Liver (tissue), 9 donors: ENCODE results near the gene GPHN. TPM values are rescaled to one million over a fixed set of nuclear protein-coding genes. Genes with fewer than 3 reads are reported as not detected.

Source experiments
- DNase-seq: peaks from one replicate; pipeline ENCODE4 v3.0.0-alpha.2; 2017; ENCODE audit warnings: low spot score
- H3K27ac ChIP-seq, 2 donors: one replicate each; pipeline ENCODE4 v1.7.0; 2013; ENCODE audit warnings: inconsistent platforms in 2 of 2, low read length in 2 of 2, control low read depth in 1 of 2, low read depth in 1 of 2, mild to moderate bottlenecking in 1 of 2
- H3K27me3 ChIP-seq, 4 donors: one replicate each; pipeline versions ENCODE4 v1.6.1 to v1.7.0; 2013; ENCODE audit warnings: low read length in 3 of 4, inconsistent platforms in 1 of 4, mild to moderate bottlenecking in 1 of 4, moderate library complexity in 1 of 4; ENCODE audit not compliant: control insufficient read depth in 4 of 4, insufficient read depth in 4 of 4
- H3K36me3 ChIP-seq, 4 donors: one replicate each; pipeline versions ENCODE4 v1.6.1 to v1.7.0; 2013; ENCODE audit warnings: low read length in 3 of 4, mild to moderate bottlenecking in 3 of 4, low read depth in 1 of 4, moderate library complexity in 1 of 4; ENCODE audit not compliant: control insufficient read depth in 4 of 4, insufficient read depth in 3 of 4
- H3K4me1 ChIP-seq, 4 donors: one replicate each; pipeline versions ENCODE4 v1.6.1 to v1.7.0; 2013; ENCODE audit warnings: low read length in 3 of 4, mild to moderate bottlenecking in 3 of 4, moderate library complexity in 1 of 4; ENCODE audit not compliant: control insufficient read depth in 4 of 4, insufficient read depth in 4 of 4
- H3K4me3 ChIP-seq, 3 donors: one replicate each; pipeline versions ENCODE4 v1.6.1 to v1.7.0; 2013; ENCODE audit warnings: low read length in 3 of 3, control low read depth in 1 of 3, low read depth in 1 of 3, mild to moderate bottlenecking in 1 of 3
- H3K9ac ChIP-seq, 2 donors: one replicate each; pipeline ENCODE4 v1.7.0; 2013; ENCODE audit warnings: low read length in 2 of 2, mild to moderate bottlenecking in 2 of 2, moderate library complexity in 2 of 2, control low read depth in 1 of 2, low read depth in 1 of 2
- H3K9me3 ChIP-seq, 4 donors: one replicate each; pipeline versions ENCODE4 v1.6.1 to v1.7.0; 2013; ENCODE audit warnings: low read length in 3 of 4; ENCODE audit not compliant: control insufficient read depth in 4 of 4
- EGR1 ChIP-seq, 2 donors: IDR thresholded peaks; 2 replicates each; pipeline ENCODE4 v1.6.1; 2016 to 2018; ENCODE audit warnings: antibody characterized with exemption in 2 of 2, low read depth in 2 of 2
- FOXA1 ChIP-seq: IDR thresholded peaks from 2 replicates; pipeline ENCODE4 v1.6.1; 2016; ENCODE audit warnings: antibody characterized with exemption
- FOXA2 ChIP-seq: IDR thresholded peaks from 2 replicates; pipeline ENCODE4 v1.6.1; 2016; ENCODE audit warnings: antibody characterized with exemption
- GABPA ChIP-seq, 2 donors: IDR thresholded peaks in 1 of 2; conservative IDR thresholded peaks in 1 of 2; 2 replicates each; pipeline ENCODE4 v1.6.1; 2016; ENCODE audit warnings: antibody characterized with exemption in 2 of 2, mild to moderate bottlenecking in 1 of 2, moderate library complexity in 1 of 2
- HNF4A ChIP-seq, 2 donors: conservative IDR thresholded peaks; 2 replicates each; pipeline ENCODE4 v1.6.1; 2016; ENCODE audit warnings: antibody characterized with exemption in 2 of 2, mild to moderate bottlenecking in 2 of 2
- HNF4G ChIP-seq: IDR thresholded peaks from 2 replicates; pipeline ENCODE4 v1.6.1; 2016; ENCODE audit warnings: antibody characterized with exemption
- JUND ChIP-seq, 2 donors: IDR thresholded peaks; 2 replicates each; pipeline ENCODE4 v1.6.1; 2016; ENCODE audit warnings: antibody characterized with exemption in 2 of 2
- NR2F2 ChIP-seq: IDR thresholded peaks from 2 replicates; pipeline ENCODE4 v1.6.1; 2016; ENCODE audit warnings: antibody characterized with exemption
- RAD21 ChIP-seq, 2 donors: IDR thresholded peaks; 2 replicates each; pipeline ENCODE4 v1.6.1; 2016; ENCODE audit warnings: antibody characterized with exemption in 2 of 2, mild to moderate bottlenecking in 2 of 2
- RXRA ChIP-seq, 2 donors: IDR thresholded peaks; 2 replicates each; pipeline ENCODE4 v1.6.1; 2017 to 2018; ENCODE audit warnings: antibody characterized with exemption in 2 of 2, mild to moderate bottlenecking in 1 of 2
- SP1 ChIP-seq: IDR thresholded peaks from 2 replicates; pipeline ENCODE4 v1.6.1; 2018; ENCODE audit warnings: antibody characterized with exemption, mild to moderate bottlenecking
- TAF1 ChIP-seq: conservative IDR thresholded peaks from 2 replicates; pipeline ENCODE4 v1.6.1; 2016; ENCODE audit warnings: antibody characterized with exemption, mild to moderate bottlenecking
- YY1 ChIP-seq: IDR thresholded peaks from 2 replicates; pipeline ENCODE4 v1.6.1; 2016; ENCODE audit warnings: antibody characterized with exemption, mild to moderate bottlenecking
- polyA plus RNA-seq, 2 donors: library from polyadenylated mRNA; stranded (reverse) in 1 of 2; unstranded in 1 of 2; fragments of 200-250 nt in 1 of 2; fragments of >200 nt in 1 of 2; fragmentation: Nextera tagmentation in 1 of 2; extraction: Ambion mirVana in 1 of 2; gene quantifications; one replicate each; pipeline versions ENCODE4 v1.2.1 to v1.2.3, GENCODE V29; 2013 to 2015
- total RNA-seq, 2 donors: library from RNA; depleted of rRNA; stranded (reverse); fragments of >200 nt; gene quantifications; one replicate each; pipeline ENCODE4 v1.2.3, GENCODE V29; 2014
- TF ChIP-seq, protein P1 (sequence below): fragments of 150-350 bp; IDR thresholded peaks from 2 replicates; pipeline ENCODE4 v1.5.1; 2017; ENCODE audit warnings: improper control_type of control experiment, low read depth, low read length; ENCODE audit not compliant: missing input control
- TF ChIP-seq, protein P2 (sequence below): IDR thresholded peaks from 2 replicates; pipeline ENCODE4 v1.6.1; 2016; ENCODE audit warnings: antibody characterized with exemption
- TF ChIP-seq, protein P3 (sequence below): IDR thresholded peaks from 2 replicates; pipeline ENCODE4 v1.6.1; 2016; ENCODE audit warnings: antibody characterized with exemption
- TF ChIP-seq, protein P4 (sequence below): IDR thresholded peaks from 2 replicates; pipeline ENCODE4 v1.6.1; 2016; ENCODE audit warnings: antibody characterized with exemption
- TF ChIP-seq, protein P5 (sequence below): IDR thresholded peaks from 2 replicates; pipeline ENCODE4 v1.6.1; 2016; ENCODE audit warnings: antibody characterized with exemption, mild to moderate bottlenecking
- donor health status: healthy.
- donor health status: healthy.
- donor health status: healthy.
- donor health status: healthy.
- donor health status: healthy.

GPHN gene
- total and polyA plus RNA-seq, 4 donors = 18.4 to 76.4 (median 47.4) TPM

DNA sequence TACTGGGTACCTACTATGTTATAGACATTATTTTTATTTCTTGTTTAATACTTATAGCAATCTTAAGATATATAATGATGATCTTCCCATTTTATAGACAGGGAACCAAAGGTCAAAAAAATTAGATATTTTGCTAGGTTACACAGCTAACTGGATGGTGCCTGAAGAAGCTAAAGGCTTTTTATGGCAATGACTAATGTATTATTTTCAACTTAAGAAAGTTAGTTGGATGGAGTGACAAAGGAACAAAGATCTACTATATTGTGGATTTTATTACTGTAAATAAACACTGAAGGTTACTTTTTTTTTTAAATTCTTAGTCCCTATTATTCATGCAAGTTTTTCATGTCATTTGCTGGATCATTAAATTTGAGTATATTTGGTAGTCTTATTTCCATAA, 227.9 kb downstream of the GPHN start:
- TF ChIP-seq FOXA1 (no peak), JUND (IDR thresholded peaks at IDR 0.05) (no peak), HNF4A (conservative IDR thresholded peaks at IDR 0.05) (no peak), NR2F2 (no peak), EGR1 (IDR thresholded peaks at IDR 0.05; ENCODE audit: low read depth in 2 of 2) (no peak), TAF1 (no peak), GABPA (IDR thresholded peaks at IDR 0.05 in 1 of 2, conservative IDR thresholded peaks at IDR 0.05 in 1 of 2) (no peak), RXRA (IDR thresholded peaks at IDR 0.05) (no peak), HNF4G (no peak), RAD21 (IDR thresholded peaks at IDR 0.05) (no peak), FOXA2 (no peak), SP1 (no peak), YY1 (no peak)
- TF ChIP-seq, protein P1, sequence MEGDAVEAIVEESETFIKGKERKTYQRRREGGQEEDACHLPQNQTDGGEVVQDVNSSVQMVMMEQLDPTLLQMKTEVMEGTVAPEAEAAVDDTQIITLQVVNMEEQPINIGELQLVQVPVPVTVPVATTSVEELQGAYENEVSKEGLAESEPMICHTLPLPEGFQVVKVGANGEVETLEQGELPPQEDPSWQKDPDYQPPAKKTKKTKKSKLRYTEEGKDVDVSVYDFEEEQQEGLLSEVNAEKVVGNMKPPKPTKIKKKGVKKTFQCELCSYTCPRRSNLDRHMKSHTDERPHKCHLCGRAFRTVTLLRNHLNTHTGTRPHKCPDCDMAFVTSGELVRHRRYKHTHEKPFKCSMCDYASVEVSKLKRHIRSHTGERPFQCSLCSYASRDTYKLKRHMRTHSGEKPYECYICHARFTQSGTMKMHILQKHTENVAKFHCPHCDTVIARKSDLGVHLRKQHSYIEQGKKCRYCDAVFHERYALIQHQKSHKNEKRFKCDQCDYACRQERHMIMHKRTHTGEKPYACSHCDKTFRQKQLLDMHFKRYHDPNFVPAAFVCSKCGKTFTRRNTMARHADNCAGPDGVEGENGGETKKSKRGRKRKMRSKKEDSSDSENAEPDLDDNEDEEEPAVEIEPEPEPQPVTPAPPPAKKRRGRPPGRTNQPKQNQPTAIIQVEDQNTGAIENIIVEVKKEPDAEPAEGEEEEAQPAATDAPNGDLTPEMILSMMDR = no peak
- TF ChIP-seq, protein P2, sequence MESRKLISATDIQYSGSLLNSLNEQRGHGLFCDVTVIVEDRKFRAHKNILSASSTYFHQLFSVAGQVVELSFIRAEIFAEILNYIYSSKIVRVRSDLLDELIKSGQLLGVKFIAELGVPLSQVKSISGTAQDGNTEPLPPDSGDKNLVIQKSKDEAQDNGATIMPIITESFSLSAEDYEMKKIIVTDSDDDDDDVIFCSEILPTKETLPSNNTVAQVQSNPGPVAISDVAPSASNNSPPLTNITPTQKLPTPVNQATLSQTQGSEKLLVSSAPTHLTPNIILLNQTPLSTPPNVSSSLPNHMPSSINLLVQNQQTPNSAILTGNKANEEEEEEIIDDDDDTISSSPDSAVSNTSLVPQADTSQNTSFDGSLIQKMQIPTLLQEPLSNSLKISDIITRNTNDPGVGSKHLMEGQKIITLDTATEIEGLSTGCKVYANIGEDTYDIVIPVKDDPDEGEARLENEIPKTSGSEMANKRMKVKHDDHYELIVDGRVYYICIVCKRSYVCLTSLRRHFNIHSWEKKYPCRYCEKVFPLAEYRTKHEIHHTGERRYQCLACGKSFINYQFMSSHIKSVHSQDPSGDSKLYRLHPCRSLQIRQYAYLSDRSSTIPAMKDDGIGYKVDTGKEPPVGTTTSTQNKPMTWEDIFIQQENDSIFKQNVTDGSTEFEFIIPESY = no peak
- TF ChIP-seq, protein P3, sequence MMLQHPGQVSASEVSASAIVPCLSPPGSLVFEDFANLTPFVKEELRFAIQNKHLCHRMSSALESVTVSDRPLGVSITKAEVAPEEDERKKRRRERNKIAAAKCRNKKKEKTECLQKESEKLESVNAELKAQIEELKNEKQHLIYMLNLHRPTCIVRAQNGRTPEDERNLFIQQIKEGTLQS = no peak
- TF ChIP-seq, protein P4, sequence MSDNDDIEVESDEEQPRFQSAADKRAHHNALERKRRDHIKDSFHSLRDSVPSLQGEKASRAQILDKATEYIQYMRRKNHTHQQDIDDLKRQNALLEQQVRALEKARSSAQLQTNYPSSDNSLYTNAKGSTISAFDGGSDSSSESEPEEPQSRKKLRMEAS = no peak
- TF ChIP-seq, protein P5, sequence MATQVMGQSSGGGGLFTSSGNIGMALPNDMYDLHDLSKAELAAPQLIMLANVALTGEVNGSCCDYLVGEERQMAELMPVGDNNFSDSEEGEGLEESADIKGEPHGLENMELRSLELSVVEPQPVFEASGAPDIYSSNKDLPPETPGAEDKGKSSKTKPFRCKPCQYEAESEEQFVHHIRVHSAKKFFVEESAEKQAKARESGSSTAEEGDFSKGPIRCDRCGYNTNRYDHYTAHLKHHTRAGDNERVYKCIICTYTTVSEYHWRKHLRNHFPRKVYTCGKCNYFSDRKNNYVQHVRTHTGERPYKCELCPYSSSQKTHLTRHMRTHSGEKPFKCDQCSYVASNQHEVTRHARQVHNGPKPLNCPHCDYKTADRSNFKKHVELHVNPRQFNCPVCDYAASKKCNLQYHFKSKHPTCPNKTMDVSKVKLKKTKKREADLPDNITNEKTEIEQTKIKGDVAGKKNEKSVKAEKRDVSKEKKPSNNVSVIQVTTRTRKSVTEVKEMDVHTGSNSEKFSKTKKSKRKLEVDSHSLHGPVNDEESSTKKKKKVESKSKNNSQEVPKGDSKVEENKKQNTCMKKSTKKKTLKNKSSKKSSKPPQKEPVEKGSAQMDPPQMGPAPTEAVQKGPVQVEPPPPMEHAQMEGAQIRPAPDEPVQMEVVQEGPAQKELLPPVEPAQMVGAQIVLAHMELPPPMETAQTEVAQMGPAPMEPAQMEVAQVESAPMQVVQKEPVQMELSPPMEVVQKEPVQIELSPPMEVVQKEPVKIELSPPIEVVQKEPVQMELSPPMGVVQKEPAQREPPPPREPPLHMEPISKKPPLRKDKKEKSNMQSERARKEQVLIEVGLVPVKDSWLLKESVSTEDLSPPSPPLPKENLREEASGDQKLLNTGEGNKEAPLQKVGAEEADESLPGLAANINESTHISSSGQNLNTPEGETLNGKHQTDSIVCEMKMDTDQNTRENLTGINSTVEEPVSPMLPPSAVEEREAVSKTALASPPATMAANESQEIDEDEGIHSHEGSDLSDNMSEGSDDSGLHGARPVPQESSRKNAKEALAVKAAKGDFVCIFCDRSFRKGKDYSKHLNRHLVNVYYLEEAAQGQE = no peak
- Histone ChIP-seq H3K9me3 (peaks cover 0 to 3% (median 0%) of the 10 kb centered on the region in 4 donors), H3K27ac (no peak overlapping the region), H3K36me3 (no peaks in the 10 kb centered on the region), H3K4me3 (no peak overlapping the region), H3K9ac (no peak overlapping the region), H3K4me1 (peaks cover 0 to 7% (median under 1%) of the 10 kb centered on the region in 4 donors), H3K27me3 (no peaks in the 10 kb centered on the region)
- no peak for DNase-seq
